ENCODE data around the gene ADGRD2. TPM values are rescaled to one million over a fixed set of nuclear protein-coding genes. Genes with fewer than 3 reads are reported as not detected.
A peak's percentile ranks its signal among the peaks of the same experiment; 100 is the strongest.

Gene ADGRD2
- polyA plus RNA-seq, 3 donors: not detected

- intact Hi-C loops (cut with micrococcal nuclease): no loop called here
- Histone ChIP-seq H4K20me1 (ENCODE audit: insufficient read depth, low read length) (peaks cover 12% of the 10 kb centered on the region), H3K27ac (ENCODE audit: low read depth in 1 of 2, low read length in 2 of 2) (peak overlapping the region in 1 of 2 donors; percentile 63), H3K4me1 (ENCODE audit: control insufficient read depth in 1 of 2, insufficient read depth in 2 of 2, low read length in 2 of 2) (peaks cover 19 to 26% of the 10 kb centered on the region in 2 donors), H3K36me3 (replicated peaks in 1 of 2; ENCODE audit: control insufficient read depth in 1 of 2, insufficient read depth in 2 of 2, low read length in 2 of 2) (peaks cover 60 to 70% of the 10 kb centered on the region in 2 donors), H3K9me3 (replicated peaks in 1 of 2; ENCODE audit: control insufficient read depth in 1 of 2, insufficient read depth in 1 of 2, low read length in 2 of 2) (peaks cover 0 to 7% of the 10 kb centered on the region in 2 donors), H3K27me3 (ENCODE audit: control insufficient read depth in 2 of 2, insufficient read depth in 2 of 2, low read length in 2 of 2) (no peaks in the 10 kb centered on the region), H2AFZ (ENCODE audit: insufficient read depth, low read depth, low read length, poor library complexity, severe bottlenecking) (no peak overlapping the region), H3K9ac (ENCODE audit: insufficient read depth, low read length, poor library complexity, severe bottlenecking) (no peak overlapping the region), H3K4me3 (replicated peaks in 1 of 3; ENCODE audit: low read depth in 2 of 3, low read length in 3 of 3) (no peak overlapping the region), H3K79me2 (ENCODE audit: insufficient read depth, low read length) (peaks cover 66% of the 10 kb centered on the region), H3K4me2 (replicated peaks; ENCODE audit: extremely low read depth, low read length, poor library complexity, severe bottlenecking) (no peak overlapping the region)
- Mint-ChIP-seq H3K36me3 (peaks cover 53 to 61% of the 10 kb centered on the region in 2 donors), H3K9me3 (peaks cover 0 to 6% (median 4%) of the 10 kb centered on the region in 7 donors), H3K4me1 (peaks cover 24% of the 10 kb centered on the region), H3K27ac (peak overlapping the region in 4 of 7 donors; percentile 35 to 80 (median 54)), H3K27me3 (ENCODE audit: low read depth in 3 of 3) (peaks cover 0 to 2% (median 0%) of the 10 kb centered on the region in 3 donors), H3K4me3 (no peak overlapping the region)
- no CpG with 5 or more reads among the region's 3 CpGs for WGBS (ENCODE audit: insufficient coverage)
- no peak for DNase-seq
- no peak for TF ChIP-seq CTCF (IDR thresholded peaks at IDR 0.05)
Observed at GRCh38 chr9:124412228-124412575, 38.0 kb upstream of the ADGRD2 start.

- H3K9me3 ChIP-seq (replicated peaks in 1 of 2; ENCODE audit: control insufficient read depth in 1 of 2, insufficient read depth in 1 of 2, low read length in 2 of 2): peaks cover 0 to 7% of the 10 kb centered on the region in 2 donors
- H3K27ac Mint-ChIP-seq: peak overlapping the region; percentile 91 to 98 (median 96)
- WGBS (ENCODE audit: insufficient coverage): 30% methylated on average over 13 of the region's 13 CpGs
Observed at GRCh38 chr9:124414612-124415011, 35.6 kb upstream of the ADGRD2 start.

More at GRCh38 chr9:124414612-124415011, 35.6 kb upstream of the ADGRD2 start:
- no peaks in the 10 kb centered on the region for H3K27me3 ChIP-seq (ENCODE audit: control insufficient read depth in 2 of 2, insufficient read depth in 2 of 2, low read length in 2 of 2)
- peaks cover 36 to 46% of the 10 kb centered on the region in 2 donors for H3K36me3 ChIP-seq (replicated peaks in 1 of 2; ENCODE audit: control insufficient read depth in 1 of 2, insufficient read depth in 2 of 2, low read length in 2 of 2)
- H3K9ac ChIP-seq (ENCODE audit: insufficient read depth, low read length, poor library complexity, severe bottlenecking): peak overlapping the region; percentile 85
- peak overlapping the region; percentile 87 for H2AFZ ChIP-seq (ENCODE audit: insufficient read depth, low read depth, low read length, poor library complexity, severe bottlenecking)
- peak overlapping the region; percentile 83 to 90 (median 86) for H3K4me3 ChIP-seq (replicated peaks in 1 of 3; ENCODE audit: low read depth in 2 of 3, low read length in 3 of 3)
- peaks cover 34 to 40% of the 10 kb centered on the region in 2 donors for H3K36me3 Mint-ChIP-seq
- H3K4me1 Mint-ChIP-seq: peaks cover 24% of the 10 kb centered on the region
- no peak for TF ChIP-seq CTCF (IDR thresholded peaks at IDR 0.05)
- peaks cover 44% of the 10 kb centered on the region for H3K79me2 ChIP-seq (ENCODE audit: insufficient read depth, low read length)
- no peak for DNase-seq
- H3K27me3 Mint-ChIP-seq (ENCODE audit: low read depth in 3 of 3): peaks cover 0 to 7% (median 0%) of the 10 kb centered on the region in 3 donors
- intact Hi-C loops (cut with micrococcal nuclease): no loop called here
- H4K20me1 ChIP-seq (ENCODE audit: insufficient read depth, low read length): peaks cover 6% of the 10 kb centered on the region
- peak overlapping the region; percentile 90 for H3K4me2 ChIP-seq (replicated peaks; ENCODE audit: extremely low read depth, low read length, poor library complexity, severe bottlenecking)
- peaks cover 0 to 6% (median 4%) of the 10 kb centered on the region in 7 donors for H3K9me3 Mint-ChIP-seq
- H3K27ac ChIP-seq (ENCODE audit: low read depth in 1 of 2, low read length in 2 of 2): peak overlapping the region; percentile 50 to 91
- peak overlapping the region; percentile 94 to 100 for H3K4me3 Mint-ChIP-seq
- H3K4me1 ChIP-seq (ENCODE audit: control insufficient read depth in 1 of 2, insufficient read depth in 2 of 2, low read length in 2 of 2): peaks cover 19 to 26% of the 10 kb centered on the region in 2 donors

All from CD14-positive monocyte (primary cell).